Heart right ventricle (tissue), 16 donors: ENCODE results near the gene CUL2. TPM values are rescaled to one million over a fixed set of nuclear protein-coding genes. Genes with fewer than 3 reads are reported as not detected.
A peak's percentile ranks its signal among the peaks of the same experiment; 100 is the strongest.

ENCODE experiments used
- ATAC-seq, 8 donors: fragments of 200-7000 bp; cut with Tn5 transposase; one replicate each; pipeline ENCODE4 v1.9.1; 2020; ENCODE audit warnings: mild to moderate bottlenecking in 8 of 8, moderate library complexity in 8 of 8, moderate number of reproducible peaks in 1 of 8
- DNase-seq, 2 donors: peaks; one replicate each; pipeline ENCODE4 v3.0.0-alpha.2; 2020
- H3K27ac ChIP-seq, 10 donors: fragments of 200-600 bp; sonication (generic) in 2 of 10; one replicate each; pipeline versions ENCODE4 v1.5.0 to v1.8.0; 2020 to 2022; ENCODE audit warnings: mild to moderate bottlenecking in 3 of 10
- H3K27me3 ChIP-seq, 7 donors: fragments of 200-600 bp; one replicate each; pipeline ENCODE4 v1.8.0; 2021 to 2022; ENCODE audit warnings: mild to moderate bottlenecking in 2 of 7
- H3K36me3 ChIP-seq, 9 donors: fragments of 200-600 bp; sonication (generic) in 1 of 9; one replicate each; pipeline versions ENCODE4 v1.5.0 to v1.8.0; 2020 to 2022; ENCODE audit warnings: mild to moderate bottlenecking in 2 of 9
- H3K4me1 ChIP-seq, 9 donors: fragments of 200-600 bp; sonication (generic) in 1 of 9; one replicate each; pipeline versions ENCODE4 v1.5.0 to v1.8.0; 2020 to 2022; ENCODE audit warnings: mild to moderate bottlenecking in 4 of 9
- H3K4me3 ChIP-seq, 10 donors: fragments of 200-600 bp; sonication (generic) in 2 of 10; one replicate each; pipeline versions ENCODE4 v1.5.0 to v1.8.0; 2020 to 2022; ENCODE audit warnings: mild to moderate bottlenecking in 7 of 10, moderate library complexity in 2 of 10
- H3K9me3 ChIP-seq, 11 donors: fragments of 200-600 bp in 10 of 11; sonication (generic) in 2 of 11; one replicate each; pipeline versions ENCODE4 v1.5.0 to v1.8.0; 2013 to 2022; ENCODE audit warnings: mild to moderate bottlenecking in 2 of 11, control low read depth in 1 of 11, moderate library complexity in 1 of 11
- WGBS, 2 donors: extraction: QIAGEN DNeasy Blood & Tissue Kit; methylation state at CpG; one replicate each; pipeline ENCODE4 v1.1.7; 2013; ENCODE audit warnings: inconsistent platforms in 1 of 2; 5-methylcytosine and 5-hydroxymethylcytosine counted together
- intact Hi-C, 10 donors: fragments of 100-400 bp; cut with DNase I; formaldehyde crosslinking; loops; one replicate each; pipeline versions ENCODE4 v1.11.1 to v1.14.2; 2022
- polyA plus RNA-seq, 2 donors: library from polyadenylated mRNA; stranded (reverse); fragments of 200-250 nt; gene quantifications; one replicate each; pipeline ENCODE4 v1.2.3, GENCODE V29; 2013
- total RNA-seq, 10 donors: library from RNA; stranded (reverse); fragmentation: NEBNext Ultra II Directional in 3 of 10; extraction: Animal tissue kit (Norgen Biotek cat#: 25700) in 3 of 10; gene quantifications; one replicate each; pipeline versions ENCODE4 v1.2.1 to v1.2.4, GENCODE V29; 2021 to 2023
- TF ChIP-seq, protein P1 (sequence below), 9 donors: fragments of 200-600 bp; sonication (generic) in 2 of 9; IDR thresholded peaks; one replicate each; pipeline versions ENCODE4 v1.5.0 to v1.8.0; 2021 to 2022; ENCODE audit warnings: antibody characterized with exemption in 9 of 9, mild to moderate bottlenecking in 5 of 9, moderate library complexity in 1 of 9
- donor health status: Arrhythmogenic right ventricular cardiomyopathy.
- donor health status: ischemic (EF 13 %, LVEDD 7.1; RV severe dilation, severe dysfunction).
- donor health status: healthy with polysubstance abuse.
- donor health status: DM: no; HTN: yes; CAD: no.
- donor health status: DM: no; HTN: no; CAD: no.
- donor health status: ischemic (EF 25% LVEDD 6.9; RV normal size, moderate dysfunction).
- donor health status: ischemic (EF 25% LVEDD 5.7; RV mildly dilated, moderate dysfunction).
- donor health status: healthy.
- donor health status: DM: yes; HTN: yes; CAD: no.
- donor health status: Ischemic cardiomyopathy.
- donor health status: ischemic (EF 35%, LVEDD 5.7; RV mildly dilated, moderate dysfunction).
- donor health status: nonischemic (EF 11% LVEDD 7.7; RV severe dilation, severe dysfunction).
- donor health status: DM: yes; HTN: yes; CAD: no.
- donor health status: PGD.
- donor health status: ischemic (EF 29% LVEDD 5.4; RV normal size, mild dysfunction).
- donor health status: nonischemic (EF 23%, LVEDD 6.1; RV moderate dilation, normal function).

CUL2 gene
- total and polyA plus RNA-seq, 12 donors = 5.7 to 39.8 (median 37.0) TPM

DNA sequence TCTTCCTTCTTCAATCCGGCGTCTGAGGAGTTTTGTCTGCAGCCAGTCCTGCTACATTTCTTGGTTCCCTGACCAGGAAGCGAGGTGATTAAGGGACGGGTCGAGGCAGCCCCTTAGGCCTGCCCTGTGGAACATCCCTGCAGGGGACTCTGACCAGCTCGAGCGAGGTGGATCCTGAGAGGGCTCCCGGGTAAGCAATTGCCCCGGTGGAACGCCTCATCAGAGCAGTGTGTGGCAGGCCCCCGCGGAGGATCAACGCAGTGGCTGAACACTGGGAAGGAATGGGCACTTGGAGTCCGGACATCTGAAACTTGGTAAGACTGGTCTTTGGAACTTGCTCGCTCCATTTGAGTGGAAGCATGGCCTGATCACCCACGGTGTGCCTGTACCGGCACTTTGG lies 121.0 kb downstream of the CUL2 start:
- Histone ChIP-seq H3K36me3 (no peaks in the 10 kb centered on the region), H3K4me1 (peaks cover 0 to 24% (median 7%) of the 10 kb centered on the region in 9 donors), H3K27me3 (no peaks in the 10 kb centered on the region), H3K4me3 (no peak overlapping the region), H3K9me3 (no peaks in the 10 kb centered on the region), H3K27ac (no peak overlapping the region)
- WGBS, 2 donors = 93 to 95% methylated on average over 17 of the region's 17 CpGs
- ATAC-seq (peak in 1 of 8 donors; percentile 48), DNase-seq (no peak)
- TF ChIP-seq, protein P1, sequence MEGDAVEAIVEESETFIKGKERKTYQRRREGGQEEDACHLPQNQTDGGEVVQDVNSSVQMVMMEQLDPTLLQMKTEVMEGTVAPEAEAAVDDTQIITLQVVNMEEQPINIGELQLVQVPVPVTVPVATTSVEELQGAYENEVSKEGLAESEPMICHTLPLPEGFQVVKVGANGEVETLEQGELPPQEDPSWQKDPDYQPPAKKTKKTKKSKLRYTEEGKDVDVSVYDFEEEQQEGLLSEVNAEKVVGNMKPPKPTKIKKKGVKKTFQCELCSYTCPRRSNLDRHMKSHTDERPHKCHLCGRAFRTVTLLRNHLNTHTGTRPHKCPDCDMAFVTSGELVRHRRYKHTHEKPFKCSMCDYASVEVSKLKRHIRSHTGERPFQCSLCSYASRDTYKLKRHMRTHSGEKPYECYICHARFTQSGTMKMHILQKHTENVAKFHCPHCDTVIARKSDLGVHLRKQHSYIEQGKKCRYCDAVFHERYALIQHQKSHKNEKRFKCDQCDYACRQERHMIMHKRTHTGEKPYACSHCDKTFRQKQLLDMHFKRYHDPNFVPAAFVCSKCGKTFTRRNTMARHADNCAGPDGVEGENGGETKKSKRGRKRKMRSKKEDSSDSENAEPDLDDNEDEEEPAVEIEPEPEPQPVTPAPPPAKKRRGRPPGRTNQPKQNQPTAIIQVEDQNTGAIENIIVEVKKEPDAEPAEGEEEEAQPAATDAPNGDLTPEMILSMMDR (IDR thresholded peaks at IDR 0.05) = no peak
- intact Hi-C loops = loop anchor here in 4 of 10 donors (5.0 to 10.0 kb wide), 5 partner anchors 154 to 314 kb away; partner anchors contain the start of gene PARD3 (in 1 of the 4)

DNA sequence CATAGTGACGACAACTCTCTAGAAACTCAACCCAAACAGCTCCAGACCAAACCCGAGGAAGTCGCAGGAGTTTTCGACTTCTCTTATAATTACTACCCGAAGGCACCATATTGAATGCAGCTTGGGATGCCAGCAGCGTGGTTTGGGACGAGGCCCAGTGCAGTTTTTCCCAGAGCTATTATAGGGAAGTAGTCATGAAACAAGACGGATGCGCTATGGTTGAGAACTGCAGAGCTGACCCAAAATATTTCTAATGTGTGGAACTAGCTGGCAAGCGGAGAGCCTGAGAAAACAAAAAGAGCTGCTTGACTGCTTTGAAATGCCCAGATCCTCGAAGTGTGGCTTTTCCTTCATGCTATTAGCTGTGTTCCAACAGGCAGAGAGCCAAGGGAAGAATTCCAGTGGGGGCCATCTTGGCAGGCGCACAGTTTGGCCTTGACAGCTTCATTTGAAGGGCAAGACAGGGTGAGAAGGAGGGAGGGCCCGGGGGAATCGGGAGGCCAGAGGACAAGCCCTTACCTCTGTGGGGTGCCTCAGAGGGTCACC lies 122.7 kb downstream of the CUL2 start:
- peak; percentile 12 to 74 (median 50) for ATAC-seq
- TF ChIP-seq, protein P1 (IDR thresholded peaks at IDR 0.05) = no peak
- no peaks in the 10 kb centered on the region for H3K27me3 ChIP-seq
- peaks cover 0 to 24% (median 7%) of the 10 kb centered on the region in 9 donors for H3K4me1 ChIP-seq
- no peaks in the 10 kb centered on the region for H3K9me3 ChIP-seq
- no peak overlapping the region for H3K4me3 ChIP-seq
- peak overlapping the region in 3 of 10 donors; percentile 14 to 30 (median 19) for H3K27ac ChIP-seq
- WGBS, 2 donors = 41 to 42% methylated on average over 14 of the region's 14 CpGs
- intact Hi-C loops = loop anchor here in 4 of 10 donors (5.0 to 10.0 kb wide), 5 partner anchors 153 to 313 kb away; partner anchors contain the start of gene PARD3 (in 1 of the 4)
- H3K36me3 ChIP-seq = no peaks in the 10 kb centered on the region
- peak; percentile 33 to 70 for DNase-seq

DNA sequence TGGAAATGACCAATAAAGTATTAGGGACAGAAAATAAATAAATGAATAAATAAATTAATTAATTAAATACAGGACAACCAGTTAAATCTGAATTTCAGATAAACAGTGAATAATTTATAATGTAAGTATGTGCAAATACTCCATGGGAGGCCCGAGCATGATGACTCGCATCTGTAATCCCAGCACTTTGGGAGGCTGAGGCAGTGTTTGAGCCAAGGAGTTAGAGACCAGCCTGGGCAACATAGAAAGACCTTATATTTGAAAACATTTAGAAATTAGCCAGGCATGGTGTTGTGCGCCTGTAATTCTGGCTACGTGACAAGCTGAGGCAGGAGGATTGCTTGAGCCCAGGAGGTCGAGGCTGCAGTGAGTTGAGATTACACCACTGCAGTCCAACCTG lies 123.7 kb downstream of the CUL2 start:
- H3K27ac ChIP-seq = no peak overlapping the region
- H3K36me3 ChIP-seq = no peaks in the 10 kb centered on the region
- no peaks in the 10 kb centered on the region for H3K9me3 ChIP-seq
- intact Hi-C loops = loop anchor here in 4 of 10 donors (5.0 to 10.0 kb wide), 5 partner anchors 152 to 312 kb away; partner anchors contain the start of gene PARD3 (in 1 of the 4)
- WGBS, 2 donors = 96 to 97% methylated on average over 5 of the region's 5 CpGs
- no peak overlapping the region for H3K4me3 ChIP-seq
- H3K27me3 ChIP-seq = no peaks in the 10 kb centered on the region
- DNase-seq = no peak
- peaks cover 0 to 15% (median 7%) of the 10 kb centered on the region in 9 donors for H3K4me1 ChIP-seq
- TF ChIP-seq, protein P1 (IDR thresholded peaks at IDR 0.05) = no peak
- no peak for ATAC-seq

DNA sequence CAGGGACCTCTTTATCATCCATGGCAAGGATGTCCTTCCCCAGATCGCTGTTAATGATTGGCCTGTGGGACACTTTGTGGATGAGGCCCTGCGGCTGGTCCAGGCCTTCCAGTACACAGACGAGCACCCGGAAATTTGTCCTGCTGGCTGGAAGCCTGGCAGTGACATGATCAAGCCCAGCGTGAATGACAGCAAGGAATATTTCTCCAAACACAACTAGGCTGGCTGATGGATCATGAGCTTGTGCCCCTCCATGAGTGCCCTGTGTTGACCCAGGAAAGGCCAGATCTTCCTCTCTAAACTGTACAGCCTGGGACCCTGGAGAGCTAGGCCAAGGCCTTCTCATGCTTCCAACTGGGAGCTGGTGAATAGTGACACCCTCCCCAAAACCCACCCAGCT lies 124.1 kb downstream of the CUL2 start:
- peaks cover 0 to 11% (median 7%) of the 10 kb centered on the region in 9 donors for H3K4me1 ChIP-seq
- no peak for DNase-seq
- intact Hi-C loops = loop anchor here in 4 of 10 donors (5.0 to 10.0 kb wide), 5 partner anchors 151 to 311 kb away; partner anchors contain the start of gene PARD3 (in 1 of the 4)
- no peaks in the 10 kb centered on the region for H3K9me3 ChIP-seq
- H3K27me3 ChIP-seq = no peaks in the 10 kb centered on the region
- ATAC-seq = peak in 1 of 8 donors; percentile 30
- H3K4me3 ChIP-seq = no peak overlapping the region
- TF ChIP-seq, protein P1 (IDR thresholded peaks at IDR 0.05) = no peak
- no peak overlapping the region for H3K27ac ChIP-seq
- whole genome bisulfite sequencing, 2 donors = 81 to 85% methylated on average over 5 of the region's 5 CpGs
- no peaks in the 10 kb centered on the region for H3K36me3 ChIP-seq
